ENCODE results near the gene CD14.

DNA sequence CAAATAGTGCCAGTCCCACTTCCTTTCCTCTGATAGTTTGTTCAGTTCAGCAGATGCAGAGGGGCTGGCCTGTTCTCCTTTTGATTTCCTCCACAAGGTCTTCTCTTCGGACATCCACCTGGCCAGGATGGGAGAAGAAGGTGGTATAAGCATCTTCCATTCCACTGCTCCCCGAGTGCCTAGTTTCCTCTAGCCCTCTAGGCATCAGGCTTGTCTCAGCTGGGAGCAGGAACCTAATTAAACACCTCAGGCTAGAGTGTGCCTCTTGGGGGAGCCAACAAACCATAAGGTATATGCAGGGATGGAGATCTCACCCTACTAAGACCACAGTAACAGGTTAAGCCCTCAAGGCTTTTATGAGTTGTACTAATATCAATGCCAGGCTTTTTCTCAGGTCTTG is 41.2 kb upstream of the CD14 start:
- no peak for TF ChIP-seq POLR2A (IDR thresholded peaks at IDR 0.05)
- TF ChIP-seq, protein P1, sequence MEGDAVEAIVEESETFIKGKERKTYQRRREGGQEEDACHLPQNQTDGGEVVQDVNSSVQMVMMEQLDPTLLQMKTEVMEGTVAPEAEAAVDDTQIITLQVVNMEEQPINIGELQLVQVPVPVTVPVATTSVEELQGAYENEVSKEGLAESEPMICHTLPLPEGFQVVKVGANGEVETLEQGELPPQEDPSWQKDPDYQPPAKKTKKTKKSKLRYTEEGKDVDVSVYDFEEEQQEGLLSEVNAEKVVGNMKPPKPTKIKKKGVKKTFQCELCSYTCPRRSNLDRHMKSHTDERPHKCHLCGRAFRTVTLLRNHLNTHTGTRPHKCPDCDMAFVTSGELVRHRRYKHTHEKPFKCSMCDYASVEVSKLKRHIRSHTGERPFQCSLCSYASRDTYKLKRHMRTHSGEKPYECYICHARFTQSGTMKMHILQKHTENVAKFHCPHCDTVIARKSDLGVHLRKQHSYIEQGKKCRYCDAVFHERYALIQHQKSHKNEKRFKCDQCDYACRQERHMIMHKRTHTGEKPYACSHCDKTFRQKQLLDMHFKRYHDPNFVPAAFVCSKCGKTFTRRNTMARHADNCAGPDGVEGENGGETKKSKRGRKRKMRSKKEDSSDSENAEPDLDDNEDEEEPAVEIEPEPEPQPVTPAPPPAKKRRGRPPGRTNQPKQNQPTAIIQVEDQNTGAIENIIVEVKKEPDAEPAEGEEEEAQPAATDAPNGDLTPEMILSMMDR (IDR thresholded peaks at IDR 0.05), result no peak
- no peak for TF ChIP-seq POLR2AphosphoS5 (IDR thresholded peaks at IDR 0.05; ENCODE audit: insufficient read depth in 1 of 2, low read depth in 1 of 2)

Data from vagina (tissue), 2 donors.